GM06990 (cell line): Measurements from ENCODE around the gene DEFB128.
"Not testable (repeated sequence)": the region's sequence is repeated elsewhere in the genome, so short reads cannot be mapped to it uniquely, and the experiment has no call there.

Experiments
- DNase-seq: peaks from one replicate; pipeline ENCODE4 v3.0.0-alpha.2; 2011; ENCODE audit not compliant: insufficient read length; ENCODE audit errors: extremely low read depth
- H3K27me3 ChIP-seq: replicated peaks from 2 replicates; pipeline ENCODE4 v1.6.0; 2011; ENCODE audit warnings: low read length; ENCODE audit not compliant: control insufficient read depth, insufficient read depth
- H3K36me3 ChIP-seq: 2 replicates; pipeline ENCODE4 v1.5.1; 2011; ENCODE audit warnings: low read length; ENCODE audit not compliant: control insufficient read depth, insufficient read depth
- H3K4me3 ChIP-seq: replicated peaks from 2 replicates; pipeline ENCODE4 v1.5.1; 2011; ENCODE audit warnings: low read depth, mild to moderate bottlenecking, control low read depth, low read length
- TF ChIP-seq, protein P1 (sequence below): IDR thresholded peaks from 2 replicates; pipeline ENCODE4 v1.5.1; 2011; ENCODE audit warnings: low read length, control low read depth, mild to moderate bottlenecking, inconsistent platforms; ENCODE audit not compliant: insufficient read depth, poor library complexity, severe bottlenecking

The DEFB128 gene

DNA sequence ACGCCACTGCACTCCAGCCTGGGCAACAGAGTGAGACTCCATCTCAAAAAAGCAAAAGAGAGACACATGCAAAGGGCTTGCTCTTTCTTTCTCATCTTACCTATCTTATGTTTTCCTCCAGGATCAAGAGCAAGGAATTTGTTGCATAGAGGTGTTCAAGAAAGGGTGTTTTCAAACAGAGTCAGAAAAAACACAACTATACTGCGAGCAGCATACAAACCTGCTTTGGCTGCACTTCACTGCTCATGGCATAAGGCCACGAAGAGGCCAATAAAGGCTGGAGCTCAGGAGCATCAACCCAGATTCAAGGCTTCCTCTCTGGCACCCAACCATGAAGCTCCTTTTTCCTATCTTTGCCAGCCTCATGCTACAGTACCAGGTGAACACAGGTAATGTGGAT is 37.4 kb upstream of the DEFB128 start, which contains the start of gene DEFB129:
TSS of gene DEFB129 (plus strand) at position 301 of the 400 bp plus-strand sequence. CDS start at position 332, 31 bp downstream.
- DNase-seq, result no peak
- TF ChIP-seq, protein P1, sequence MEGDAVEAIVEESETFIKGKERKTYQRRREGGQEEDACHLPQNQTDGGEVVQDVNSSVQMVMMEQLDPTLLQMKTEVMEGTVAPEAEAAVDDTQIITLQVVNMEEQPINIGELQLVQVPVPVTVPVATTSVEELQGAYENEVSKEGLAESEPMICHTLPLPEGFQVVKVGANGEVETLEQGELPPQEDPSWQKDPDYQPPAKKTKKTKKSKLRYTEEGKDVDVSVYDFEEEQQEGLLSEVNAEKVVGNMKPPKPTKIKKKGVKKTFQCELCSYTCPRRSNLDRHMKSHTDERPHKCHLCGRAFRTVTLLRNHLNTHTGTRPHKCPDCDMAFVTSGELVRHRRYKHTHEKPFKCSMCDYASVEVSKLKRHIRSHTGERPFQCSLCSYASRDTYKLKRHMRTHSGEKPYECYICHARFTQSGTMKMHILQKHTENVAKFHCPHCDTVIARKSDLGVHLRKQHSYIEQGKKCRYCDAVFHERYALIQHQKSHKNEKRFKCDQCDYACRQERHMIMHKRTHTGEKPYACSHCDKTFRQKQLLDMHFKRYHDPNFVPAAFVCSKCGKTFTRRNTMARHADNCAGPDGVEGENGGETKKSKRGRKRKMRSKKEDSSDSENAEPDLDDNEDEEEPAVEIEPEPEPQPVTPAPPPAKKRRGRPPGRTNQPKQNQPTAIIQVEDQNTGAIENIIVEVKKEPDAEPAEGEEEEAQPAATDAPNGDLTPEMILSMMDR, result no peak
- no peaks in the 10 kb centered on the region for H3K36me3 ChIP-seq
- no peak within 1 kb of the TSS for H3K4me3 ChIP-seq
- H3K27me3 ChIP-seq, result no peaks in the 10 kb centered on the region

DNA sequence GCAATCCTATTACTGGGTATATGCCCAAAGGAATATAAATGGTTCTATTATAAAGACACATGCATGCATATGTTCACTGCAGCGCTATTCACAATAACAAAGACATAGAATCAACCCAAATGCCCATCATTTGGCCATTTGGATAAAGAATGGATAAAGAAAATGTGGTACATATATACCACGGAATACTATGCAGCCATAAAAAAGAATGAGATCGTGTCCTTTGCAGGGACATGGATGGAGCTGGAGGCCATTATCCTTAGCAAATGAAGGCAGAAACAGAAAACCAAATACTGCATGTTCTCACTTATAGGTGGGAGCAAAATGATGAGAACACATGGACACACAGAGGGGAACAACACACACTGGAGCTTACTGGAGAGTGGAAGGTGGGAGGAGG is 36.4 kb upstream of the DEFB128 start:
- not testable (repeated sequence) for H3K27me3 ChIP-seq, H3K4me3 ChIP-seq, H3K36me3 ChIP-seq, DNase-seq

DNA sequence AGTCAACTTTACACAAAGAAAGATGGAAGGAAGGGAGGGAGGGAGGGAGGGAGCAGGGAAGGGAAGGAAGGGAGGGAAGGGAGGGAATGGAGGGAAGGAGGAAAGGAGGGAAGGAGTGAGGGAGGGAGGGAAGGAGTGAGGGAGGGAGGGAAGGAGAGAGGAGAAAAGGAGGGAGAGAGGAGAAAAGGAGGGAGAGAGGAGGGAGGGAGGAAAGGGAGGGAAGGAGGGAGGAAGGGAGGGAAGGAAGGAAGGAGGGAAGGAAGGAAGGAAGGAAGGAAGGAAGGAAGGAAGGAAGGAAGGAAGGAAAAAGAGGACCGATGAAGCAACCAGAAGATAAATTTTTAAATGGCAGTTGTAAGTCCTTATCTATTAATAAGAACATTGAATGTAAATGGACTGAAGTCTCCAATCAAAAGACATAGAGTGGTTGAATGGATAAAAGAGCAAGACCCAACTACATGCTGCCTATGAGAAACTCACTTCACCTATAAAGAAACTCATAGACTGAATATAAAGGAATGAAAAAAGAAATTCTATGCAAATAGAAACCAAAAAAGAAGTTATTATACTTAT is 31.8 kb upstream of the DEFB128 start:
- no peaks in the 10 kb centered on the region for H3K27me3 ChIP-seq
- H3K36me3 ChIP-seq, result no peaks in the 10 kb centered on the region
- DNase-seq, result no peak
- TF ChIP-seq, protein P1, result no peak
- H3K4me3 ChIP-seq, result no peak overlapping the region

DNA sequence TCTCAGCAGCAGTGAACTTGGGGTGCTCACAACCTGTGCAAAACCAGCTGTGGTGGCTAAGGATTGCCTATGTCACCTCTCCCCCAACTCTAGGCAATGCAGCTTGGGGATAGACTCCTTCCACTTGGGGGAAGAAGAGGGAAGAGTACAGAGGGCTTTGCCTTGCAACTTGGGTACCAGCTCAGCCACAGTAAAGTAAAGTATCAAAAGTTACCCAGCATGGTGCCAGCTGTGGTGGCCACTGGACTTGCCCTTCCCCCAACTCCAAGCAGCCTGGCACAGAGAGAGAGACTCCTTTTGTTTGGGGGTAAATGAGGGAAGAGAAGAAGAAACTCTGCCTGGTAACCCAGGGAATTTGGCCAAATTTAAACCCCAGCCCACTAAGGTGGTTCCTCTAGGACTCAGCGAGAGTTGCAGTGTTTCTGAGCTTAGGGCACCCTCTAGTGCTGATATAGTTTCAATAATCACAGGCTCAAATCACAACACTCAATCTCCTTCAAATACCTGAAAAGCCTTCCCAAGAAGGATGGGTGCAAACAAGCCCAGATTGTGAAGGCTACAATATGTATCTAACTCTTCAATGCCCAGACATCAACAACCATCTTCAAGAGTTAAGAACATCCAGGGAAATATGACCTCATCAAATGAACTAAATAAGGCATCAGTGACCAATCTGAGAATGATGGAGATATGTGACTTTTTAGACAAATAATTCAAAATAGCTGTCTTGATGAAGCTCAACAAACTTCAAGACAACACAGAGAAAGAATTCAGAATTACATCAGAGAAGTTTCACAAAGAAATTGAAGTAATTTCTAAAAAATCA is 30.0 kb upstream of the DEFB128 start:
- Histone ChIP-seq H3K4me3 (no peak overlapping the region), H3K36me3 (no peaks in the 10 kb centered on the region), H3K27me3 (no peaks in the 10 kb centered on the region)
- TF ChIP-seq, protein P1, result peak; percentile 46
- DNase-seq, result no peak

DNA sequence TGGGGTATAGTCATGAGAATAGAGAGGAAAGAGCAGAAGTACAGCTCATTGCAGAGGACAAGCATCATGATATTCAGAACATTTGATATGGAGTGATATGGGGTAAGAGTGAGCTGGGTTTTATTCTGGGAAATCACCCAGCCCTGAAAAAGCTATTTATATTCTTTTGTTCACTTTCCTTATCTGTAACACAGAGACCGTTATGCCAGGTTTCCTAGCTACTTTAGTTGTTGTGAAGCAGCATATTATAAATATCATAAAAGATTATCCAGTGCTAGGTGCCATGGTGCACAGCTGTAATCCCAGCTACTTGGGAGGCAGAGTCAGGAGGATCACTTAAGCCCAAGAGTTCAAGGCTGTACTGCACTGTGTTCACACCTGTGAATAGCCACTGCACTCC is 27.8 kb upstream of the DEFB128 start:
- no peaks in the 10 kb centered on the region for H3K36me3 ChIP-seq
- no peak for DNase-seq
- H3K4me3 ChIP-seq, result no peak overlapping the region
- TF ChIP-seq, protein P1, result no peak
- no peaks in the 10 kb centered on the region for H3K27me3 ChIP-seq

DNA sequence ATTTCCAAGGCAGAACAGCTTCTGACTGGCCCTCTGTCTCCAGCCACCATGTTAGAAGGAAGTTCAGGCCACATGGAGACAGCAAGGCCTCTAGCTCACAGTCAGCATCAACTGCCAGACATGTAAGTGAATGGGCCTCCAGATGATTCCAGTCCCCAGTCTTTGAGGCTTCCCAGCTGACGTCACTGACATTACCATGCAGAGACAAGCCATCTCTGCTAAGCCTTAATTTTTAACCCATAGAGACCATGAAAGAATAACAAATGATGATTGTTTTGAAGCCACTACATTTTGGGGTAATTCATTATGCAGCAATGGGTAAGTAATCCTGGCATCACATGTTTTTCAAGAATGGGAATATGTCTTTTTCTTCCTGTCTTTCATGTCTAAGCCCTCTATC is 26.3 kb upstream of the DEFB128 start:
- H3K4me3 ChIP-seq, result no peak overlapping the region
- no peaks in the 10 kb centered on the region for H3K27me3 ChIP-seq
- TF ChIP-seq, protein P1, result no peak
- DNase-seq, result no peak
- no peaks in the 10 kb centered on the region for H3K36me3 ChIP-seq
